SK-N-SH (cell line): ENCODE measurements around the gene SEPTIN10. TPM values are rescaled to one million over a fixed set of nuclear protein-coding genes. Genes with fewer than 3 reads are reported as not detected.
A peak's percentile ranks its signal among the peaks of the same experiment; 100 is the strongest.
"Not testable (repeated sequence)": the region's sequence is repeated elsewhere in the genome, so short reads cannot be mapped to it uniquely, and the experiment has no call there.

ENCODE experiments used
- CTCF ChIA-PET: fragments of 300-600, 350-600 bp; formaldehyde crosslinking; extraction: SDS; loops from one replicate; lab custom pipeline; 2021; lab: Yijun Ruan, JAX
- POLR2A ChIA-PET: fragments of 350-600 bp; sonication (Branson Sonifier 250); formaldehyde crosslinking; extraction: SDS; loops from one replicate; lab custom pipeline; 2020; ENCODE audit warnings: antibody characterized with exemption, inconsistent platforms; lab: Yijun Ruan, JAX
- DNase-seq: peaks from one replicate; pipeline ENCODE4 v3.0.0; 2012
- H2AFZ ChIP-seq: fragments of 200-600 bp; sonication (generic); 2 replicates; pipeline ENCODE4 v1.8.1; 2016; ENCODE audit warnings: antibody characterized with exemption, mild to moderate bottlenecking, low read depth
- H3F3A ChIP-seq: fragments of 200-600 bp; sonication (generic); replicated peaks from 2 replicates; pipeline ENCODE3; 2016; ENCODE audit warnings: antibody characterized with exemption, mild to moderate bottlenecking; ENCODE audit not compliant: insufficient read depth
- H3K27ac ChIP-seq, 2 experiments: fragments of 200-500 bp in 1 of 2; fragments of 200-600 bp in 1 of 2; sonication (Bioruptor generic) in 1 of 2; sonication (generic), shearing (Covaris generic) in 1 of 2; 2 replicates each; pipeline versions ENCODE4 v1.5.1 to v1.6.1; 2014 to 2016; ENCODE audit warnings: low read depth in 2 of 2, inconsistent platforms in 1 of 2, low read length in 1 of 2, mild to moderate bottlenecking in 1 of 2, mixed read lengths in 1 of 2
- H3K27me3 ChIP-seq: fragments of 200-600 bp; sonication (generic), shearing (Covaris generic); 2 replicates; pipeline ENCODE4 v1.6.1; 2016; ENCODE audit warnings: mixed run types; ENCODE audit not compliant: insufficient read depth
- H3K36me3 ChIP-seq, 2 experiments: fragments of 200-500 bp in 1 of 2; fragments of 200-600 bp in 1 of 2; sonication (Bioruptor generic) in 1 of 2; sonication (generic) in 1 of 2; replicated peaks in 1 of 2; 2 replicates each; pipeline versions ENCODE3 to v1.5.1; 2014 to 2016; ENCODE audit warnings: low read length in 1 of 2, mild to moderate bottlenecking in 1 of 2; ENCODE audit not compliant: insufficient read depth in 2 of 2, control insufficient read depth in 1 of 2
- H3K4me1 ChIP-seq, 2 experiments: fragments of 200-500 bp in 1 of 2; fragments of 200-600 bp in 1 of 2; sonication (Bioruptor generic) in 1 of 2; sonication (generic), shearing (Covaris generic) in 1 of 2; 2 replicates each; pipeline versions ENCODE4 v1.5.1 to v1.6.1; 2014 to 2016; ENCODE audit warnings: low read depth in 1 of 2, low read length in 1 of 2, mixed run types in 1 of 2; ENCODE audit not compliant: insufficient read depth in 2 of 2, control insufficient read depth in 1 of 2
- H3K4me2 ChIP-seq: fragments of 200-600 bp; sonication (generic), shearing (Covaris generic); 2 replicates; pipeline ENCODE4 v1.6.1; 2017; ENCODE audit warnings: mixed run types
- H3K4me3 ChIP-seq, 2 experiments: fragments of 200-500 bp in 1 of 2; fragments of 200-600 bp in 1 of 2; sonication (Bioruptor generic) in 1 of 2; sonication (generic), shearing (Covaris generic) in 1 of 2; 2 replicates each; pipeline versions ENCODE4 v1.5.1 to v1.8.1; 2014 to 2016; ENCODE audit warnings: low read depth in 2 of 2, inconsistent platforms in 1 of 2, low read length in 1 of 2, mild to moderate bottlenecking in 1 of 2, mixed read lengths in 1 of 2, moderate library complexity in 1 of 2
- H3K79me2 ChIP-seq: fragments of 200-600 bp; sonication (generic); 2 replicates; pipeline ENCODE4 v1.8.1; 2017; ENCODE audit warnings: mild to moderate bottlenecking; ENCODE audit not compliant: insufficient read depth
- H3K9ac ChIP-seq: fragments of 200-600 bp; sonication (generic); 2 replicates; pipeline ENCODE4 v1.6.1; 2017; ENCODE audit warnings: mixed run types
- H3K9me2 ChIP-seq: fragments of 200-600 bp; sonication (generic); 2 replicates; pipeline ENCODE4 v1.6.1; 2017; ENCODE audit warnings: mixed run types
- H3K9me3 ChIP-seq: fragments of 200-600 bp; sonication (generic); 2 replicates; pipeline ENCODE4 v1.6.1; 2017; ENCODE audit warnings: mixed run types, mild to moderate bottlenecking, moderate library complexity
- H4K20me1 ChIP-seq: fragments of 200-600 bp; sonication (generic); 2 replicates; pipeline ENCODE4 v1.6.1; 2017; ENCODE audit warnings: mild to moderate bottlenecking, mixed run types; ENCODE audit not compliant: insufficient read depth
- CTCF ChIP-seq: fragments of 200-600 bp; sonication (generic); IDR thresholded peaks from 2 replicates; pipeline ENCODE4 v1.6.1; 2017; ENCODE audit warnings: antibody characterized with exemption, mild to moderate bottlenecking, moderate library complexity
- EP300 ChIP-seq, 2 experiments: IDR thresholded peaks; 2 replicates each; pipeline versions ENCODE4 v1.4.0 to v1.6.1; 2012; ENCODE audit warnings: borderline replicate concordance in 1 of 2, low read depth in 1 of 2, low read length in 1 of 2
- FOSL2 ChIP-seq: IDR thresholded peaks from 2 replicates; pipeline ENCODE4 v1.4.0; 2012; ENCODE audit warnings: low read depth, mild to moderate bottlenecking, moderate library complexity, borderline replicate concordance
- GABPA ChIP-seq: IDR thresholded peaks from 2 replicates; pipeline ENCODE4 v1.4.0; 2012; ENCODE audit warnings: low read depth, mild to moderate bottlenecking
- MEF2A ChIP-seq: IDR thresholded peaks from 2 replicates; pipeline ENCODE4 v1.4.0; 2012; ENCODE audit warnings: low read depth, borderline replicate concordance
- NRF1 ChIP-seq: IDR thresholded peaks from 2 replicates; pipeline ENCODE4 v1.6.1; 2012; ENCODE audit warnings: low read depth, mild to moderate bottlenecking, low read length
- TEAD4 ChIP-seq: IDR thresholded peaks from 2 replicates; pipeline ENCODE4 v1.4.0; 2012; ENCODE audit warnings: mild to moderate bottlenecking, borderline replicate concordance; ENCODE audit not compliant: insufficient read depth
- USF1 ChIP-seq: IDR thresholded peaks from 2 replicates; pipeline ENCODE4 v1.4.0; 2012; ENCODE audit warnings: low read depth, borderline replicate concordance
- WGBS: methylation state at CpG from one replicate; pipeline ENCODE4 v1.1.6; 2017; ENCODE audit warnings: low lambda C conversion rate; 5-methylcytosine and 5-hydroxymethylcytosine counted together
- polyA plus RNA-seq, 3 experiments: library from polyadenylated mRNA; depleted of rRNA; stranded (reverse); fragments of >200 nt; gene quantifications; 2 replicates each; pipeline ENCODE4 v1.2.3, GENCODE V29; 2012

SEPTIN10 gene
- polyA plus RNA-seq, 1 of the 3 experiments (the other 2 are of a cell fraction): 46.5 TPM

GRCh38 chr2:109582928-109583895 is 30.6 kb downstream of the SEPTIN10 start:
- H3K27me3 ChIP-seq: no peaks in the 10 kb centered on the region
- H3K4me3 ChIP-seq: no peak overlapping the region
- DNase-seq: no peak
- H3K9ac ChIP-seq: no peak overlapping the region
- ChIA-PET CTCF (interaction anchor here (0.9 to 1.4 kb wide), 2 partner anchors 37 to 153 kb away, joined by 3 read pairs; no protein-coding TSS in a partner anchor), POLR2A (no interaction called here)
- no peaks in the 10 kb centered on the region for H3K9me3 ChIP-seq
- H3F3A ChIP-seq: no peaks in the 10 kb centered on the region
- H4K20me1 ChIP-seq: 0 out of 2 replicates have a peak, but pooled peaks cover 11% of the 10 kb centered on the region
- H3K36me3 ChIP-seq: peaks cover 11 to 54% of the 10 kb centered on the region in 2 experiments
- H3K4me1 ChIP-seq: no peaks in the 10 kb centered on the region
- H3K9me2 ChIP-seq: no peaks in the 10 kb centered on the region
- H2AFZ ChIP-seq: no peak overlapping the region
- H3K4me2 ChIP-seq: no peak overlapping the region
- 82% methylated on average over 6 of the region's 6 CpGs for WGBS
- peaks cover 85% of the 10 kb centered on the region for H3K79me2 ChIP-seq
- TF ChIP-seq NRF1 (no peak), CTCF (peak; percentile 51)
- H3K27ac ChIP-seq: no peak overlapping the region

- H4K20me1 ChIP-seq: not testable (repeated sequence)
- peaks cover 53% of the 10 kb centered on the region for H3K79me2 ChIP-seq
Observed at GRCh38 chr2:109577630-109578029, 36.1 kb downstream of the SEPTIN10 start.

GRCh38 chr2:109575373-109575772 is 38.4 kb downstream of the SEPTIN10 start:
- WGBS: 58% methylated on average over 1 of the region's 1 CpG
- Histone ChIP-seq H3K9ac (no peak overlapping the region), H2AFZ (no peak overlapping the region), H3K27me3 (no peaks in the 10 kb centered on the region), H3K9me3 (no peaks in the 10 kb centered on the region)
- TF ChIP-seq GABPA: no peak
- TF ChIP-seq FOSL2: no peak
- no peak for TF ChIP-seq MEF2A
- TF ChIP-seq TEAD4: no peak
- no peak for TF ChIP-seq CTCF
- no peak for TF ChIP-seq EP300 (IDR thresholded peaks at IDR 0.05; ENCODE audit: borderline replicate concordance in 1 of 2, low read depth in 1 of 2, low read length in 1 of 2)
- TF ChIP-seq USF1: no peak
- TF ChIP-seq, all 33 proteins: peak for 0
- Histone ChIP-seq H4K20me1 (no peaks in the 10 kb centered on the region), H3K9me2 (no peaks in the 10 kb centered on the region), H3K27ac (no peak overlapping the region), H3K4me3 (no peak overlapping the region), H3K4me1 (no peaks in the 10 kb centered on the region), H3K4me2 (no peak overlapping the region), H3F3A (peaks cover 7% of the 10 kb centered on the region), H3K79me2 (peaks cover 34% of the 10 kb centered on the region), H3K36me3 (peaks cover 15 to 70% of the 10 kb centered on the region in 2 experiments)
- DNase-seq: no peak
- ChIA-PET POLR2A (no interaction called here), CTCF (interaction anchor here (0.6 to 3.8 kb wide), 2 partner anchors 29 to 161 kb away, joined by 3 to 24 read pairs; no protein-coding TSS in a partner anchor)

More at GRCh38 chr2:109577630-109578029, 36.1 kb downstream of the SEPTIN10 start:
- H3F3A ChIP-seq, H3K9me2 ChIP-seq, H3K4me1 ChIP-seq, H3K27ac ChIP-seq, H3K9ac ChIP-seq, H2AFZ ChIP-seq, POLR2A ChIA-PET, H3K27me3 ChIP-seq, DNase-seq, H3K4me3 ChIP-seq, H3K9me3 ChIP-seq, CTCF ChIA-PET, H3K4me2 ChIP-seq: not testable (repeated sequence)
- peaks cover 8 to 62% of the 10 kb centered on the region in 2 experiments for H3K36me3 ChIP-seq
- 97% methylated on average over 7 of the region's 7 CpGs for WGBS
